ENCODE measurements around the gene PLD1. TPM values are rescaled to one million over a fixed set of nuclear protein-coding genes. Genes with fewer than 3 reads are reported as not detected.

PLD1 gene
- total and polyA plus RNA-seq, 4 donors, result 4.9 to 31.5 (median 18.6) TPM

GRCh38 chr3:171687581-171687980 lies 122.7 kb downstream of the PLD1 start:
- Histone ChIP-seq H3K4me3 (ENCODE audit: low read depth in 1 of 3, low read length in 3 of 3) (no peak overlapping the region), H3K9ac (ENCODE audit: low read depth in 1 of 2, low read length in 2 of 2) (no peak overlapping the region), H3K27ac (ENCODE audit: low read depth in 1 of 2, low read length in 2 of 2) (no peak overlapping the region), H3K4me1 (ENCODE audit: control insufficient read depth in 4 of 4, insufficient read depth in 4 of 4, low read length in 3 of 4) (no peaks in the 10 kb centered on the region), H3K9me3 (ENCODE audit: control insufficient read depth in 4 of 4, low read length in 3 of 4) (no peaks in the 10 kb centered on the region), H3K27me3 (ENCODE audit: control insufficient read depth in 4 of 4, insufficient read depth in 4 of 4, low read length in 3 of 4) (no peaks in the 10 kb centered on the region), H3K36me3 (ENCODE audit: control insufficient read depth in 4 of 4, insufficient read depth in 3 of 4, low read depth in 1 of 4, low read length in 3 of 4) (peaks cover 2 to 10% (median 5%) of the 10 kb centered on the region in 4 donors)
- DNase-seq (ENCODE audit: low spot score), result no peak
- TF ChIP-seq REST (IDR thresholded peaks at IDR 0.05) (no peak), ZBTB33 (IDR thresholded peaks at IDR 0.05) (no peak), JUND (IDR thresholded peaks at IDR 0.05) (no peak), RXRA (IDR thresholded peaks at IDR 0.05) (no peak), MAX (IDR thresholded peaks at IDR 0.05) (no peak), YY1 (IDR thresholded peaks at IDR 0.05) (no peak), EGR1 (IDR thresholded peaks at IDR 0.05; ENCODE audit: low read depth in 2 of 2) (no peak), FOXA1 (IDR thresholded peaks at IDR 0.05) (no peak), HNF4G (IDR thresholded peaks at IDR 0.05) (no peak)

GRCh38 chr3:171687064-171687463 lies 123.2 kb downstream of the PLD1 start:
- no peak overlapping the region for H3K4me3 ChIP-seq (ENCODE audit: low read depth in 1 of 3, low read length in 3 of 3)
- H3K27ac ChIP-seq (ENCODE audit: low read depth in 1 of 2, low read length in 2 of 2), result no peak overlapping the region
- H3K9me3 ChIP-seq (ENCODE audit: control insufficient read depth in 4 of 4, low read length in 3 of 4), result no peaks in the 10 kb centered on the region

More at GRCh38 chr3:171687064-171687463, 123.2 kb downstream of the PLD1 start:
- TF ChIP-seq RXRA (IDR thresholded peaks at IDR 0.05) (no peak), GABPA (IDR thresholded peaks at IDR 0.05 in 1 of 2, conservative IDR thresholded peaks at IDR 0.05 in 1 of 2) (no peak), JUND (IDR thresholded peaks at IDR 0.05) (no peak), HNF4G (IDR thresholded peaks at IDR 0.05) (no peak), REST (IDR thresholded peaks at IDR 0.05) (no peak), FOXA1 (IDR thresholded peaks at IDR 0.05) (no peak), HNF4A (conservative IDR thresholded peaks at IDR 0.05) (no peak), MAX (IDR thresholded peaks at IDR 0.05) (no peak), RAD21 (IDR thresholded peaks at IDR 0.05) (no peak), EGR1 (IDR thresholded peaks at IDR 0.05; ENCODE audit: low read depth in 2 of 2) (no peak), YY1 (IDR thresholded peaks at IDR 0.05) (no peak), SP1 (IDR thresholded peaks at IDR 0.05) (no peak), ZBTB33 (IDR thresholded peaks at IDR 0.05) (no peak), TAF1 (conservative IDR thresholded peaks at IDR 0.05) (no peak), CTCF (IDR thresholded peaks at IDR 0.05; ENCODE audit: low read depth, low read length, missing input control) (no peak), ATF3 (IDR thresholded peaks at IDR 0.05) (no peak), NR2F2 (IDR thresholded peaks at IDR 0.05) (no peak), FOXA2 (IDR thresholded peaks at IDR 0.05) (no peak)
- no peak for DNase-seq (ENCODE audit: low spot score)
- H3K27me3 ChIP-seq (ENCODE audit: control insufficient read depth in 4 of 4, insufficient read depth in 4 of 4, low read length in 3 of 4), result no peaks in the 10 kb centered on the region
- no peaks in the 10 kb centered on the region for H3K4me1 ChIP-seq (ENCODE audit: control insufficient read depth in 4 of 4, insufficient read depth in 4 of 4, low read length in 3 of 4)
- H3K9ac ChIP-seq (ENCODE audit: low read depth in 1 of 2, low read length in 2 of 2), result no peak overlapping the region
- H3K36me3 ChIP-seq (ENCODE audit: control insufficient read depth in 4 of 4, insufficient read depth in 3 of 4, low read depth in 1 of 4, low read length in 3 of 4), result peaks cover 2 to 10% (median 5%) of the 10 kb centered on the region in 4 donors
- WGBS, result 93% methylated on average over 5 of the region's 5 CpGs
